ENCODE data around the gene DCAF17.
"Not testable (repeated sequence)": the region's sequence is repeated elsewhere in the genome, so short reads cannot be mapped to it uniquely, and the experiment has no call there.

- TF ChIP-seq CTCF (conservative IDR thresholded peaks at IDR 0.05 in 1 of 2, IDR thresholded peaks at IDR 0.05 in 1 of 2; ENCODE audit: extremely low read depth in 1 of 2, insufficient read depth in 1 of 2, low read depth in 1 of 2, low read length in 2 of 2); EZH2 (IDR thresholded peaks at IDR 0.05; ENCODE audit: borderline replicate concordance, low read length): not testable (repeated sequence)
These were observed 19.4 kb upstream of the DCAF17 start for GRCh38 chr2:171414645-171415044.
